Retinal pigment epithelial cell (primary cell): ENCODE measurements around the gene KRTAP9-7.
"Not testable (repeated sequence)": the region's sequence is repeated elsewhere in the genome, so short reads cannot be mapped to it uniquely, and the experiment has no call there.

Experiments used
- DNase-seq: peaks from one replicate; pipeline ENCODE4 v3.0.0-alpha.2; 2010; ENCODE audit warnings: low read depth
- H3K4me3 ChIP-seq: 2 replicates; pipeline ENCODE4 v1.5.1; 2011; ENCODE audit warnings: mild to moderate bottlenecking, low read length, control low read depth, moderate library complexity
- CTCF ChIP-seq: conservative IDR thresholded peaks from 2 replicates; pipeline ENCODE4 v1.5.1; 2011; ENCODE audit warnings: low read depth, low read length, control low read depth, inconsistent platforms

Gene KRTAP9-7

GRCh38 chr17:41275648-41276190 lies at the start of gene KRTAP9-7:
Gene KRTAP9-7 (plus strand): TSS chr17:41275698. CDS start chr17:41275698, 0 bp downstream.
- not testable (repeated sequence) for H3K4me3 ChIP-seq

GRCh38 chr17:41226051-41226450 lies 49.4 kb upstream of the KRTAP9-7 start:
- TF ChIP-seq CTCF: no peak
- no peak overlapping the region for H3K4me3 ChIP-seq
- DNase-seq: no peak

More at GRCh38 chr17:41275648-41276190, at the start of gene KRTAP9-7:
- not testable (repeated sequence) for DNase-seq

- H3K4me3 ChIP-seq, DNase-seq: not testable (repeated sequence)
These were observed 48.9 kb upstream of the KRTAP9-7 start, which contains the start of gene KRTAP9-2 for GRCh38 chr17:41226598-41227095. Gene KRTAP9-2 (plus strand): TSS chr17:41226648. CDS start chr17:41226655, 7 bp downstream.

- no peak overlapping the region for H3K4me3 ChIP-seq
- DNase-seq: no peak
- TF ChIP-seq CTCF: no peak
These were observed 45.4 kb upstream of the KRTAP9-7 start for GRCh38 chr17:41230094-41230493.

- no peak for TF ChIP-seq CTCF
- no peak for DNase-seq
- H3K4me3 ChIP-seq: no peak overlapping the region
These were observed 43.8 kb upstream of the KRTAP9-7 start for GRCh38 chr17:41231731-41232130.

- not testable (repeated sequence) for DNase-seq, H3K4me3 ChIP-seq
These were observed 42.9 kb upstream of the KRTAP9-7 start, which contains the start of gene KRTAP9-3 for GRCh38 chr17:41232399-41233105. Gene KRTAP9-3 (plus strand): TSS chr17:41232449. CDS start chr17:41232502, 53 bp downstream.

GRCh38 chr17:41237116-41237515 lies 38.4 kb upstream of the KRTAP9-7 start:
- not testable (repeated sequence) for H3K4me3 ChIP-seq, DNase-seq

- not testable (repeated sequence) for DNase-seq, H3K4me3 ChIP-seq
These were observed 37.5 kb upstream of the KRTAP9-7 start, which contains the start of gene KRTAP9-8 for GRCh38 chr17:41237949-41238437. Gene KRTAP9-8 (plus strand): TSS chr17:41237999. CDS start chr17:41238052, 53 bp downstream.

GRCh38 chr17:41246995-41247787 lies 28.3 kb upstream of the KRTAP9-7 start:
- DNase-seq, H3K4me3 ChIP-seq: not testable (repeated sequence)

- H3K4me3 ChIP-seq, DNase-seq: not testable (repeated sequence)
These were observed 25.8 kb upstream of the KRTAP9-7 start, which contains the start of gene KRTAP9-4 for GRCh38 chr17:41249637-41250240. Gene KRTAP9-4 (plus strand): TSS chr17:41249687. CDS start chr17:41249721, 34 bp downstream.
